ENCODE data around the gene WASF1.

WASF1 gene

GRCh38 chr6:110130362-110130761, 49.1 kb downstream of the WASF1 start:
- TF ChIP-seq GATA3 (IDR thresholded peaks at IDR 0.05; ENCODE audit: low read depth, low read length) (no peak), GATA2 (IDR thresholded peaks at IDR 0.05; ENCODE audit: low read depth, low read length) (no peak)

GRCh38 chr6:110128418-110128817, 51.1 kb downstream of the WASF1 start:
- no peak for TF ChIP-seq GATA3 (IDR thresholded peaks at IDR 0.05; ENCODE audit: low read depth, low read length)
- no peak for TF ChIP-seq GATA2 (IDR thresholded peaks at IDR 0.05; ENCODE audit: low read depth, low read length)

GRCh38 chr6:110125361-110125760, 54.1 kb downstream of the WASF1 start:
- TF ChIP-seq GATA2 (IDR thresholded peaks at IDR 0.05; ENCODE audit: low read depth, low read length): no peak
- TF ChIP-seq GATA3 (IDR thresholded peaks at IDR 0.05; ENCODE audit: low read depth, low read length): no peak

- TF ChIP-seq GATA2 (IDR thresholded peaks at IDR 0.05; ENCODE audit: low read depth, low read length) (no peak), GATA3 (IDR thresholded peaks at IDR 0.05; ENCODE audit: low read depth, low read length) (no peak)
Measured at GRCh38 chr6:110116258-110116657, 63.2 kb downstream of the WASF1 start.

GRCh38 chr6:110114004-110114403, 65.5 kb downstream of the WASF1 start:
- TF ChIP-seq GATA3 (IDR thresholded peaks at IDR 0.05; ENCODE audit: low read depth, low read length) (no peak), GATA2 (IDR thresholded peaks at IDR 0.05; ENCODE audit: low read depth, low read length) (no peak)

- TF ChIP-seq GATA3 (IDR thresholded peaks at IDR 0.05; ENCODE audit: low read depth, low read length): no peak
- TF ChIP-seq GATA2 (IDR thresholded peaks at IDR 0.05; ENCODE audit: low read depth, low read length): no peak
Measured at GRCh38 chr6:110105296-110105695, 74.2 kb downstream of the WASF1 start.

- TF ChIP-seq GATA2 (IDR thresholded peaks at IDR 0.05; ENCODE audit: low read depth, low read length) (no peak), GATA3 (IDR thresholded peaks at IDR 0.05; ENCODE audit: low read depth, low read length) (no peak)
Measured at GRCh38 chr6:110103260-110103659, 76.2 kb downstream of the WASF1 start.

GRCh38 chr6:110102411-110102810, 77.1 kb downstream of the WASF1 start:
- TF ChIP-seq GATA2 (IDR thresholded peaks at IDR 0.05; ENCODE audit: low read depth, low read length) (no peak), GATA3 (IDR thresholded peaks at IDR 0.05; ENCODE audit: low read depth, low read length) (no peak)

GRCh38 chr6:110101885-110102284, 77.6 kb downstream of the WASF1 start:
- TF ChIP-seq GATA2 (IDR thresholded peaks at IDR 0.05; ENCODE audit: low read depth, low read length) (no peak), GATA3 (IDR thresholded peaks at IDR 0.05; ENCODE audit: low read depth, low read length) (no peak)

GRCh38 chr6:110098511-110099116, 80.9 kb downstream of the WASF1 start:
- TF ChIP-seq GATA3 (IDR thresholded peaks at IDR 0.05; ENCODE audit: low read depth, low read length) (no peak), GATA2 (IDR thresholded peaks at IDR 0.05; ENCODE audit: low read depth, low read length) (no peak)

GRCh38 chr6:110097443-110097842, 82.0 kb downstream of the WASF1 start:
- TF ChIP-seq GATA2 (IDR thresholded peaks at IDR 0.05; ENCODE audit: low read depth, low read length): no peak
- TF ChIP-seq GATA3 (IDR thresholded peaks at IDR 0.05; ENCODE audit: low read depth, low read length): no peak

- TF ChIP-seq GATA3 (IDR thresholded peaks at IDR 0.05; ENCODE audit: low read depth, low read length): no peak
- TF ChIP-seq GATA2 (IDR thresholded peaks at IDR 0.05; ENCODE audit: low read depth, low read length): no peak
Measured at GRCh38 chr6:110095935-110096334, 83.5 kb downstream of the WASF1 start.

- TF ChIP-seq GATA2 (IDR thresholded peaks at IDR 0.05; ENCODE audit: low read depth, low read length): no peak
Measured at GRCh38 chr6:110095101-110095500, 84.4 kb downstream of the WASF1 start.

- TF ChIP-seq GATA3 (IDR thresholded peaks at IDR 0.05; ENCODE audit: low read depth, low read length): no peak
- no peak for TF ChIP-seq GATA2 (IDR thresholded peaks at IDR 0.05; ENCODE audit: low read depth, low read length)
Measured at GRCh38 chr6:110093981-110094380, 85.5 kb downstream of the WASF1 start.

GRCh38 chr6:110090876-110091275, 88.6 kb downstream of the WASF1 start:
- no peak for TF ChIP-seq GATA3 (IDR thresholded peaks at IDR 0.05; ENCODE audit: low read depth, low read length)

- TF ChIP-seq GATA2 (IDR thresholded peaks at IDR 0.05; ENCODE audit: low read depth, low read length) (no peak), GATA3 (IDR thresholded peaks at IDR 0.05; ENCODE audit: low read depth, low read length) (no peak)
Measured at GRCh38 chr6:110089323-110089722, 90.1 kb downstream of the WASF1 start.

Measured in SH-SY5Y (cell line).